ENCODE data around the gene PIPOX.

The PIPOX gene

GRCh38 chr17:29048440-29049368 lies 5.8 kb downstream of the PIPOX start:
- DNase-seq, result no peak

- DNase-seq, result no peak
Observed at GRCh38 chr17:29049541-29050145, 6.7 kb downstream of the PIPOX start.

- no peak for DNase-seq
Observed at GRCh38 chr17:29050176-29050575, 7.2 kb downstream of the PIPOX start.

- no peak for DNase-seq
Observed at GRCh38 chr17:29051194-29051593, 8.3 kb downstream of the PIPOX start.

GRCh38 chr17:29051731-29052130 lies 8.8 kb downstream of the PIPOX start:
- no peak for DNase-seq

- no peak for DNase-seq
Observed at GRCh38 chr17:29054835-29055234, 11.9 kb downstream of the PIPOX start.

- no peak for DNase-seq
Observed at GRCh38 chr17:29057361-29057760, 14.4 kb downstream of the PIPOX start.

- DNase-seq, result no peak
Observed at GRCh38 chr17:29058391-29058790, 15.4 kb downstream of the PIPOX start.

GRCh38 chr17:29059281-29059680 lies 16.3 kb downstream of the PIPOX start:
- DNase-seq, result no peak

GRCh38 chr17:29060475-29060874 lies 17.5 kb downstream of the PIPOX start:
- DNase-seq, result no peak

- no peak for DNase-seq
Observed at GRCh38 chr17:29061036-29061435, 18.1 kb downstream of the PIPOX start.

- DNase-seq, result no peak
Observed at GRCh38 chr17:29062215-29062614, 19.3 kb downstream of the PIPOX start.

- no peak for DNase-seq
Observed at GRCh38 chr17:29063992-29064391, 21.1 kb downstream of the PIPOX start.

GRCh38 chr17:29066047-29066446 lies 23.1 kb downstream of the PIPOX start:
- no peak for DNase-seq

- DNase-seq, result no peak
Observed at GRCh38 chr17:29066606-29067005, 23.7 kb downstream of the PIPOX start.

- DNase-seq, result no peak
Observed at GRCh38 chr17:29068818-29069217, 25.9 kb downstream of the PIPOX start.

- DNase-seq, result no peak
Observed at GRCh38 chr17:29069526-29070041, 26.6 kb downstream of the PIPOX start.

GRCh38 chr17:29070308-29070707 lies 27.4 kb downstream of the PIPOX start:
- no peak for DNase-seq

- no peak for DNase-seq
Observed at GRCh38 chr17:29070781-29071180, 27.8 kb downstream of the PIPOX start.

- no peak for DNase-seq
Observed at GRCh38 chr17:29071303-29071702, 28.4 kb downstream of the PIPOX start.

- no peak for DNase-seq
Observed at GRCh38 chr17:29073045-29073444, 30.1 kb downstream of the PIPOX start.

GRCh38 chr17:29073520-29073919 lies 30.6 kb downstream of the PIPOX start:
- no peak for DNase-seq

- DNase-seq, result no peak
Observed at GRCh38 chr17:29074488-29074887, 31.5 kb downstream of the PIPOX start.

- no peak for DNase-seq
Observed at GRCh38 chr17:29076087-29076486, 33.1 kb downstream of the PIPOX start.

Measured in stimulated activated CD4-positive, alpha-beta T cell treated with anti-CD3 and anti-CD28 coated beads, Interleukin-4, amount 100 ng/mL, for 1 hour (primary cell).